Kidney epithelial cell (primary cell): ENCODE data around the gene SLC43A3. TPM values are rescaled to one million over a fixed set of nuclear protein-coding genes. Genes with fewer than 3 reads are reported as not detected.
A peak's percentile ranks its signal among the peaks of the same experiment; 100 is the strongest.

ENCODE experiments used
- DNase-seq: peaks from one replicate; pipeline ENCODE4 v3.0.0-alpha.2; 2010; ENCODE audit warnings: low read depth
- H3K27me3 ChIP-seq: 2 replicates; pipeline ENCODE4 v1.6.0; 2011; ENCODE audit warnings: low read length; ENCODE audit not compliant: control insufficient read depth, insufficient read depth
- H3K36me3 ChIP-seq: 2 replicates; pipeline ENCODE4 v1.5.1; 2011; ENCODE audit warnings: low read length; ENCODE audit not compliant: control insufficient read depth, insufficient read depth
- H3K4me3 ChIP-seq: 2 replicates; pipeline ENCODE4 v1.5.1; 2011; ENCODE audit warnings: low read depth, mild to moderate bottlenecking, control low read depth, low read length
- CTCF ChIP-seq: IDR thresholded peaks from 2 replicates; pipeline ENCODE4 v1.5.1; 2011; ENCODE audit warnings: mild to moderate bottlenecking, moderate library complexity, low read length, control low read depth, inconsistent platforms; ENCODE audit not compliant: insufficient read depth, poor library complexity, severe bottlenecking
- total RNA-seq: library from RNA; depleted of rRNA; stranded (reverse); fragments of >200 nt; gene quantifications from 2 replicates; pipeline ENCODE4 v1.2.3, GENCODE V29; 2015

Gene SLC43A3
- total RNA-seq, 1 donor from 2014 or later = 108 TPM

- Histone ChIP-seq H3K36me3 (no peaks in the 10 kb centered on the region), H3K27me3 (no peaks in the 10 kb centered on the region), H3K4me3 (no peak overlapping the region)
- no peak for TF ChIP-seq CTCF
- no peak for DNase-seq
These were observed 784 bp upstream of the SLC43A3 start for GRCh38 chr11:57427727-57428082.

DNA sequence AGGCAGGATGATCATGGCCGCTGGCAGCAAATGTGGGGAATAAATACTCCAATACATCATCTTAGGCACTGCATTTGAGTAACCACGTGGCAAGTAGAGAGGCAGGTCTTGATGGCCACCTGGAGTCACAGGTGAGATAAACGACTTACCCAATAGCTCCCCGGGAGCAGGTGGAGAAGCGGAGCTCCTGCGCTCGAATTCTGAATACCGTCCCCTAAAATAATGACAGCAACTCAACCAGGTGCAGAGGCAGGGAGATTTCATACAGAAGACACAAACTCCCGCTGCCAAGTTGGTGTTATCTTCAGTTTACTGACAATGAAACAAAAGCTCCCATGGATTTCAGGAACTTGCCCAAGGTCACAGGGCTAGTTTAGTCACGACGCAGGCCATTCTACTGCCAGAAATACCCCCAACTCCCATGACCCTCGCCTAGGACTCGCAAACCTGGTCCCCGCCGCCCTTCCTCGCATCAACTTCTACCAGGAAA is 437 bp downstream of the SLC43A3 start:
- H3K36me3 ChIP-seq = no peaks in the 10 kb centered on the region
- TF ChIP-seq CTCF = no peak
- H3K27me3 ChIP-seq = no peaks in the 10 kb centered on the region
- H3K4me3 ChIP-seq = peak overlapping the region; percentile 39
- no peak for DNase-seq

DNA sequence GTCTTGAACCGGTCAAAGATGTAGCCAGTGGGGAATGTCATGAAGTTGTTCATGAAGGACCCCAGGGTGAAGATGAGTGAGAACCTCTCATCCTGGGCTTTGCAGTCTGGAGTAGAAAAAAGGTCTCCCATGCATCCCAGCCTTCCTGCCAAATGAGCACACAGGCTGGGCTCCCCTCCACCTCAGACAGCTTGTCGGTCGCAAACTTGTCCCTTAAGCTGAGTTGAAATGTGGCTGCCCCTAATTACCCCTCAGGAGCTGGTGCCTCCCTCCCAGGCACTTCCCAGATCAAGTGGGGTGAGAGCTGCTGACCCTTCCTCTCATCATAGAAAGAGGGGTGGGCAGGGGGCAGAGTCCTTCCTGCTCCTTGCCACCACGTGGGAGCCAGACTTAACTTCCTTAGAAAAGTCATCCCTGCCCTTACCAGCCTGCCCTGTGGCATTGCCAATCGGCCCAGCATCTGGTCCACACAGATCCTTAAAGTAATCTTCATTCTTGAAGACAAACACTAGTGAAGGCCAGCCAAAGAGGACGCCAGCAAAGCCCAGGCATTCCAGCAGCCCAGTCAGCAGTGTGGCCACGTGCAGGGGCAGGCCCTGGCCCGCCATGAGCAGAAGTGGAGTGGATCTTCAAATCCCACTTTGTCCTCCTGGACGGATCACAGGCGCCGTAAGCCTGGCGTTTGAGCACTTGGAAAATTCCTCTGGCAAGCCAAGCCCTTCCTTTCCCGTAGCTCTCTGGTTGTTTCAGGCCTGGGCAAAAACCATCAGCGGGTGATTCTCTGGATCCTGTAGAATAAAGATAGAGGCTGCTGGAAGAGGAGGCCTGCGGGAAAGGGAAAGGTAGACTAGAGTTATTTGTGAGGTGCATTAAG is 1.1 kb downstream of the SLC43A3 start:
- DNase-seq = no peak
- peak overlapping the region; percentile 39 for H3K4me3 ChIP-seq
- TF ChIP-seq CTCF = no peak

DNA sequence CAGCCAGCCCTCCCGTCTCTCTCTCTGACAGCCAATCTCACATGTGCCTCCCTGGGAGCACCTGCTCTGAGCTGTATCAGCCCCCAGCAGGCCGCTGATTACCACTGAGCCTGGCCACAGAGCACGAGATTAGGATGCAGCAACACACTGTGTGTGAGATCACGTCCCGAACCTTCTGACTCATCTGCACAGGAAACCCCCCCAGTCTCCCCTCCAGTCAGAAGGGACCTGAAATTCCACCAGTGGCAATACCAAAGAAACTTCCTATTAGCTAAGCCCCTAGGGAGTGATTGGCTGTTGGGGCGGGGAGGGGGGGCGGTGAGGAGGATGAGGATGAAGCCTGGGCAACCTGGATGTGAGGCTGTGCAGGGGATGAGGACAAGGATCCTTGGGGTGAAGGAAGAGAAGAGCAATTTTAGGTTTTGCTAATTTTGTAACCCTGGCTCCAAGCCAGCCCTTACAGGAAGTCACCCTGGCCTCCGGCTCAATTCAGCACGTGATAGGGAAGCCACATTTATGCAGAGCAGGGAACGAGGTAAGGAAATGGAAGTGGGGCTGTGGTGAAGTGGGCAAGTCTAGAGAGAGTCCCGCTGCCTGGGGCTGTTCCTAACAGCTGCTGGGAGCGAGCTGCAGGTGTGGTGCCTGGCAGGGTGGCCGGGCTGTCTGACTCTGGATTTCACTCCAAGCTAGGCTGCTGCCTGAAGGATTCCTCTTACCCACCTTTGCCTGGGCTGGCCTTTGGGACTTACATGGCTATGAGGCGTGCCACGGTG is 1.9 kb downstream of the SLC43A3 start:
- Histone ChIP-seq H3K4me3 (no peak overlapping the region), H3K27me3 (no peaks in the 10 kb centered on the region), H3K36me3 (no peaks in the 10 kb centered on the region)
- TF ChIP-seq CTCF = no peak
- peak; percentile 91 for DNase-seq

More for the DNA sequence above, 1.1 kb downstream of the SLC43A3 start:
- H3K27me3 ChIP-seq = no peaks in the 10 kb centered on the region
- no peaks in the 10 kb centered on the region for H3K36me3 ChIP-seq

GRCh38 chr11:57424137-57424791 is 2.7 kb downstream of the SLC43A3 start:
- DNase-seq = no peak
- no peak for TF ChIP-seq CTCF
- no peaks in the 10 kb centered on the region for H3K27me3 ChIP-seq
- no peak overlapping the region for H3K4me3 ChIP-seq
- H3K36me3 ChIP-seq = no peaks in the 10 kb centered on the region
